Thyroid gland (tissue), 4 donors: Measurements from ENCODE around the gene WNT9A.
"Not testable (repeated sequence)": the region's sequence is repeated elsewhere in the genome, so short reads cannot be mapped to it uniquely, and the experiment has no call there.

Source experiments
- POLR2A ChIP-seq, 2 donors: fragments of 450-650 bp; IDR thresholded peaks; one replicate each; pipeline ENCODE4 v1.6.1; 2017; ENCODE audit warnings: antibody characterized with exemption in 2 of 2, mild to moderate bottlenecking in 2 of 2, moderate library complexity in 1 of 2
- TF ChIP-seq, protein P1 (sequence below), 6 experiments: fragments of 200-600 bp in 3 of 6; fragments of 450-650 bp in 3 of 6; sonication (generic) in 3 of 6; IDR thresholded peaks; one replicate each; pipeline ENCODE4 v1.5.1; 2016 to 2019; ENCODE audit warnings: antibody characterized with exemption in 6 of 6, mild to moderate bottlenecking in 2 of 6, inconsistent platforms in 1 of 6, moderate library complexity in 1 of 6

DNA sequence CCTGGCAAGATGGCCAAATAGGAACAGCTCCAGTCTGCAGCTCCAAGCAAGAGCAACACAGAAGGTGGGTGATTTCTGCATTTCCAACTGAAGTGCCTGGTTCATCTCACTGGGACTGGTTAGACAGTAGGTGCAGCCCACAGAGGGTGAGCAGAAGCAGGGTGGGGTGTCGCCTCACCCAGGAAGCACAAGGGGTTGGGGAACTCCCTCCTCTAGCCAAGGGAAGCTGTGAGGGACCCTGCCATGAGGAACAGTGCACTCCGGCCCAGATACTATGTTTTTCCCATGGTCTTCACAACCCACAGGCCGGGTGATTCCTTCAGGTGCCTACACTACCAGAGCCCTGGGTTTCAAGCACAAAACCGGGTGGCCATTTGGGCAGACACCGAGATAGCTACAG lies 75.8 kb downstream of the WNT9A start:
- TF ChIP-seq POLR2A (IDR thresholded peaks at IDR 0.05) = not testable (repeated sequence)
- TF ChIP-seq, protein P1, sequence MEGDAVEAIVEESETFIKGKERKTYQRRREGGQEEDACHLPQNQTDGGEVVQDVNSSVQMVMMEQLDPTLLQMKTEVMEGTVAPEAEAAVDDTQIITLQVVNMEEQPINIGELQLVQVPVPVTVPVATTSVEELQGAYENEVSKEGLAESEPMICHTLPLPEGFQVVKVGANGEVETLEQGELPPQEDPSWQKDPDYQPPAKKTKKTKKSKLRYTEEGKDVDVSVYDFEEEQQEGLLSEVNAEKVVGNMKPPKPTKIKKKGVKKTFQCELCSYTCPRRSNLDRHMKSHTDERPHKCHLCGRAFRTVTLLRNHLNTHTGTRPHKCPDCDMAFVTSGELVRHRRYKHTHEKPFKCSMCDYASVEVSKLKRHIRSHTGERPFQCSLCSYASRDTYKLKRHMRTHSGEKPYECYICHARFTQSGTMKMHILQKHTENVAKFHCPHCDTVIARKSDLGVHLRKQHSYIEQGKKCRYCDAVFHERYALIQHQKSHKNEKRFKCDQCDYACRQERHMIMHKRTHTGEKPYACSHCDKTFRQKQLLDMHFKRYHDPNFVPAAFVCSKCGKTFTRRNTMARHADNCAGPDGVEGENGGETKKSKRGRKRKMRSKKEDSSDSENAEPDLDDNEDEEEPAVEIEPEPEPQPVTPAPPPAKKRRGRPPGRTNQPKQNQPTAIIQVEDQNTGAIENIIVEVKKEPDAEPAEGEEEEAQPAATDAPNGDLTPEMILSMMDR (IDR thresholded peaks at IDR 0.05) = not testable (repeated sequence)
